ENCODE data around the gene KCNQ1.

GRCh38 chr11:2701230-2701629, 256.4 kb downstream of the KCNQ1 start:
- TF ChIP-seq POLR2AphosphoS5 (IDR thresholded peaks at IDR 0.05) (no peak), EP300 (conservative IDR thresholded peaks at IDR 0.05; ENCODE audit: poor library complexity, severe bottlenecking) (no peak), EZH2 (IDR thresholded peaks at IDR 0.05; ENCODE audit: borderline replicate concordance, insufficient read depth, low read length, poor library complexity, severe bottlenecking) (no peak), TAF1 (IDR thresholded peaks at IDR 0.05; ENCODE audit: low read depth) (no peak)

All from neural cell (in vitro differentiated cells).